Measurements from ENCODE around the gene PTPRD.

PTPRD gene

GRCh38 chr9:10612641-10613398, at the start of gene PTPRD:
PTPRD (minus strand) TSS chr9:10613002.
- peak in 1 of 2 experiments; percentile 18 for DNase-seq (ENCODE audit: low read depth in 2 of 2)

- no peak for DNase-seq (ENCODE audit: low read depth in 2 of 2)
These were observed 49.2 kb upstream of the PTPRD start for GRCh38 chr9:10661994-10662393.

GRCh38 chr9:10661376-10661775, 48.6 kb upstream of the PTPRD start:
- DNase-seq (ENCODE audit: low read depth in 2 of 2), result no peak

GRCh38 chr9:10651012-10651411, 38.2 kb upstream of the PTPRD start:
- DNase-seq (ENCODE audit: low read depth in 2 of 2), result no peak

- peak; percentile 17 for DNase-seq (ENCODE audit: low read depth in 2 of 2)
These were observed 36.3 kb upstream of the PTPRD start for GRCh38 chr9:10649076-10649475.

- no peak for DNase-seq (ENCODE audit: low read depth in 2 of 2)
These were observed 21.0 kb upstream of the PTPRD start for GRCh38 chr9:10633785-10634184.

- no peak for DNase-seq (ENCODE audit: low read depth in 2 of 2)
These were observed 1.5 kb upstream of the PTPRD start for GRCh38 chr9:10614196-10614800.

- DNase-seq (ENCODE audit: low read depth in 2 of 2), result no peak
These were observed 617 bp upstream of the PTPRD start for GRCh38 chr9:10613419-10613818.

- no peak for DNase-seq (ENCODE audit: low read depth in 2 of 2)
These were observed 7.4 kb downstream of the PTPRD start for GRCh38 chr9:10605388-10605787.

GRCh38 chr9:10604927-10605326, 7.9 kb downstream of the PTPRD start:
- DNase-seq (ENCODE audit: low read depth in 2 of 2), result no peak

GRCh38 chr9:10597801-10598200, 15.0 kb downstream of the PTPRD start:
- DNase-seq (ENCODE audit: low read depth in 2 of 2), result no peak

- DNase-seq (ENCODE audit: low read depth in 2 of 2), result no peak
These were observed 18.3 kb downstream of the PTPRD start for GRCh38 chr9:10594482-10594881.

GRCh38 chr9:10586407-10586806, 26.4 kb downstream of the PTPRD start:
- no peak for DNase-seq (ENCODE audit: low read depth in 2 of 2)

GRCh38 chr9:10571699-10572098, 41.1 kb downstream of the PTPRD start:
- no peak for DNase-seq (ENCODE audit: low read depth in 2 of 2)

GRCh38 chr9:10566848-10567247, 46.0 kb downstream of the PTPRD start:
- DNase-seq (ENCODE audit: low read depth in 2 of 2), result no peak

- DNase-seq (ENCODE audit: low read depth in 2 of 2), result peak in 1 of 2 experiments; percentile 2
These were observed 50.0 kb downstream of the PTPRD start for GRCh38 chr9:10562581-10563343.

GRCh38 chr9:10548348-10548747, 64.5 kb downstream of the PTPRD start:
- DNase-seq (ENCODE audit: low read depth in 2 of 2), result no peak

GRCh38 chr9:10538073-10538472, 74.7 kb downstream of the PTPRD start:
- no peak for DNase-seq (ENCODE audit: low read depth in 2 of 2)

GRCh38 chr9:10534850-10535249, 78.0 kb downstream of the PTPRD start:
- DNase-seq (ENCODE audit: low read depth in 2 of 2), result no peak

GRCh38 chr9:10525972-10526371, 86.8 kb downstream of the PTPRD start:
- DNase-seq (ENCODE audit: low read depth in 2 of 2), result no peak

- no peak for DNase-seq (ENCODE audit: low read depth in 2 of 2)
These were observed 89.6 kb downstream of the PTPRD start for GRCh38 chr9:10523164-10523563.

GRCh38 chr9:10512144-10512543, 100.7 kb downstream of the PTPRD start:
- no peak for DNase-seq (ENCODE audit: low read depth in 2 of 2)

- DNase-seq (ENCODE audit: low read depth in 2 of 2), result no peak
These were observed 123.9 kb downstream of the PTPRD start for GRCh38 chr9:10488937-10489336.
